ENCODE data around the gene EVI5.

The EVI5 gene

GRCh38 chr1:92493139-92493538, 291.8 kb downstream of the EVI5 start:
- no peak overlapping the region for H3K4me3 ChIP-seq (ENCODE audit: low read depth, low read length)
- DNase-seq (ENCODE audit: low read depth), result no peak
- TF ChIP-seq CTCF (conservative IDR thresholded peaks at IDR 0.05; ENCODE audit: low read depth, low read length), result no peak

- no peak overlapping the region for H3K4me3 ChIP-seq (ENCODE audit: low read depth, low read length)
- TF ChIP-seq CTCF (conservative IDR thresholded peaks at IDR 0.05; ENCODE audit: low read depth, low read length), result no peak
- DNase-seq (ENCODE audit: low read depth), result peak; percentile 81
Measured at GRCh38 chr1:92488832-92489231, 296.1 kb downstream of the EVI5 start.

DNA sequence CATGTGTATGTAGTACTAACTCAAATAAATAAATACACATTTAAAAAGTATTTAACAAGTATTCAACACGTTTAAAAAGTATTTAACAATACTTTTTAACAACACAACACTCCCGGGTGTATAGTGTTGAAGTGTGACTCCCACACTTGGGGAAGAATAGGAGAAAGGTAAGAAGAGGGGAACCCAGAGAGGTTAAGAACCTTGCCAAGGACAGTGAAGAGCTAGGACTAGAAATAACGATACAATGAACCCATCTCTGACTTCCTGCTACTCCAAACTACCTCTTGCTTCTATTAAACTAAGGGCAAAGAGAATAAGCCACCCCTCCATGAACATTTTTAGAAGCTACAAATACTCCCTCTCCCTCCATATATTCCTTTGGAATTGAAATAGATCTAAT, 296.5 kb downstream of the EVI5 start:
- no peak for TF ChIP-seq CTCF (conservative IDR thresholded peaks at IDR 0.05; ENCODE audit: low read depth, low read length)
- no peak overlapping the region for H3K4me3 ChIP-seq (ENCODE audit: low read depth, low read length)

GRCh38 chr1:92487078-92487605, 297.8 kb downstream of the EVI5 start:
- no peak for DNase-seq (ENCODE audit: low read depth)
- no peak for TF ChIP-seq CTCF (conservative IDR thresholded peaks at IDR 0.05; ENCODE audit: low read depth, low read length)
- peak overlapping the region; percentile 61 for H3K4me3 ChIP-seq (ENCODE audit: low read depth, low read length)

More for the DNA sequence above, 296.5 kb downstream of the EVI5 start:
- no peak for DNase-seq (ENCODE audit: low read depth)

DNA sequence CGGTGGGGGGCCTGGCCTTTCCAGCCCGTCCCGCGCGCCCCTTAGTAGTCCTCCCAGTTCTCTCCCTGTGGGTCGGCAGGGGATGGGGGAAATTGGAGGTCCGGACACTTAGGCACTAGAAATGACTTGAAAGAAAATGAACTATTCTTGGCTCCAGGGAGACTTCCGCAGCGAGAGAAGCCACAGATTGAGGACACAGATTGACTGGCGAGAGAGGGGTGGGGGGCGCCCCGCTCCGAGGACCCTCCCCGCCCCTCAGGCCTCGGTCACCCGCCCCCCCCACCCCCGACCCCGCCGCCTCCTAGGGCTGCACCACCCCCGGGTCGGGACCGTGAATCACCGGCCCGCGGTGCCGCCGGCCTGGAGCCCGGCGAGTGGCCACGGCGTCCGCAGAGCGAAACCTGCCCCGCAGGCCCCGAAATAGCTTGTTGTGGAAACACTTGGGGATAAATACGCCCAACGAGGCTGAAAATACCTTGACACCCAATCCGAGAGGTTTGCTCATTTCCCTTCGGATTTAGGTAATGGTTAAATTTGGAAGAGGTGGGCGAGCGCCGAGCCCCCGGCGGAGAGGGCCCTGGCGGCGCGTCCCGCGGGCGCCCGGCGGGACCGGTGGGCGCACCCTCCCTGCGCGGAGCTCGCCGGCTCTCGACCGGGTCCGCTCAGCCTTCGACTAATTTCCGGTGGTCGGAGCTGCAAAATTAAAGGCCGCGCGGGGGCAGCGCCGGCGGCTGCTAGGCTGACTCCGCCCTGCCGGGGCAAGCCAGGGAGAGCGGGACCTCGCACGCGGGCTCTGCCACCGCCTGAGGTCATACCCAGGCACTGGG, 298.4 kb downstream of the EVI5 start, which contains the start of gene GFI1:
GFI1 (minus strand) TSS at position 675 of the 827 bp plus-strand sequence. CDS start 3,438 bp downstream, outside the sequence.
- peak within 1 kb of the TSS; percentile 61 for H3K4me3 ChIP-seq (ENCODE audit: low read depth, low read length)
- DNase-seq (ENCODE audit: low read depth), result no peak
- no peak for TF ChIP-seq CTCF (conservative IDR thresholded peaks at IDR 0.05; ENCODE audit: low read depth, low read length)

DNA sequence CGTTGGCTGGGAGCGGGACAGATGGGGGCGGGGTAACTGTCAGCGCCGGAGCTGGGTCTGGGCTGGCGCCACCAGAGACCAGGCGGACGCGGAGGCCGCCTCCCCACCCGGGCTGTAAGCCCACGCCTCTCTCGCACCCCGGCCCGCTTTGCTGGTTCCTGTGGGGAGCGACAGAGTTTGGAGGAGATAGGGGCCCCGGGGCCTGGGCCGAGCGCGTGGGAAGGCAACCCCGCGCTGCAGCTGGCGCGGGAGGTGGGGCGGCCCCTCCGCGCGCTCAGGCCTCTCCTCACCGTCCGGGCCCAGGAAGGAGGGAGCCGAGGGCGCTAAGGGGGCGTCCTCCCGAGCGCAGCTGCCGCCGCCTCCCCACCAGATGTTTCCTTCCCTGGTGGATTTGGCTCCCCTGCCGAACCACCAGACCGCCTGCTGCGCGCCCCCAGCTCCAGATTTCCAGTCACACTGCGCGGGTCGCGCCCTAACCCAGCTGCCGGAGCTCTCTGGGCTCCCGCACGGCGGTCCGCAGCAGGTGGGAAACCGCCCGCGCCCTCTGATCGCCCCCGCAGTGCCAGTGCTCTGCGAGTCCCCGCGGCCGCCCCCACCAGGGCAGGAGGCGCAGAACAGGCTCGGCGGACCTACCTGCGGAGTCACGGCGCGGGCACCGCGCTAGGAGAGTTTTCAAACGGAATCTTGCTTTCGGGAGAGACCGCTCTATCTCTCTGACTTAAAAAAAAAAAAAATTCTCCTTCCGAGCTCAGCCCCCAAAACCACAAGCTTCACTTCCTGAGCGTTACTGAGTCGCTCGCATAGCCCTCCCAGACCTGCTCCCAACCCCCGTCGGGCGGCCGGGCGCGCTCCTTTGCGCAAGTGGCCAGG, 299.3 kb downstream of the EVI5 start:
- DNase-seq (ENCODE audit: low read depth), result peak; percentile 85
- peak; percentile 45 for TF ChIP-seq CTCF (conservative IDR thresholded peaks at IDR 0.05; ENCODE audit: low read depth, low read length)
- H3K4me3 ChIP-seq (ENCODE audit: low read depth, low read length), result peak overlapping the region; percentile 61
